A673 (cell line): ENCODE measurements around the gene TBCD. TPM values are rescaled to one million over a fixed set of nuclear protein-coding genes. Genes with fewer than 3 reads are reported as not detected.

Source experiments
- BruUV-seq: library from RNA; stranded (reverse); fragments of 400-500 nt; replicated peaks from 2 replicates; lab custom pipeline; 2021; lab: Mats Ljungman, UMichigan
- CTCF ChIA-PET: fragments of 300-600 bp; sonication (Branson Sonifier 250); formaldehyde crosslinking; loops from one replicate; lab custom pipeline; 2022; ENCODE audit warnings: antibody characterized with exemption; lab: Charles Lee
- POLR2A ChIA-PET: fragments of 300-600 bp; sonication (Branson Sonifier 250); formaldehyde crosslinking; loops from one replicate; lab custom pipeline; 2022; ENCODE audit warnings: antibody characterized with exemption; ENCODE audit not compliant: low non-redundant PET; lab: Charles Lee
- DNase-seq: peaks from one replicate; pipeline ENCODE4 v3.0.0-alpha.2; 2015; ENCODE audit warnings: low spot score
- H3K27ac ChIP-seq: fragments of 200-600 bp; sonication (generic); 2 replicates; pipeline ENCODE4 v1.5.1; 2016; ENCODE audit warnings: mixed run types, low read depth, mild to moderate bottlenecking, mixed read lengths, antibody characterized with exemption, low read length; ENCODE audit not compliant: poor library complexity, severe bottlenecking
- H3K27me3 ChIP-seq: fragments of 200-600 bp; sonication (generic); replicated peaks from 2 replicates; pipeline ENCODE4 v1.6.1; 2017; ENCODE audit warnings: mixed run types, low read depth, mild to moderate bottlenecking, mixed read lengths, antibody characterized with exemption, low read length; ENCODE audit not compliant: insufficient read depth, poor library complexity
- H3K36me3 ChIP-seq: fragments of 200-600 bp; sonication (generic); 2 replicates; pipeline ENCODE4 v1.6.1; 2016; ENCODE audit warnings: mixed run types, mild to moderate bottlenecking, mixed read lengths, antibody characterized with exemption, low read length; ENCODE audit not compliant: insufficient read depth, poor library complexity, severe bottlenecking
- H3K4me1 ChIP-seq: fragments of 200-600 bp; sonication (generic); 2 replicates; pipeline ENCODE4 v1.6.1; 2017; ENCODE audit warnings: mixed run types, mild to moderate bottlenecking, mixed read lengths, antibody characterized with exemption, low read length; ENCODE audit not compliant: insufficient read depth, poor library complexity, severe bottlenecking
- H3K4me3 ChIP-seq: fragments of 200-600 bp; sonication (generic); 2 replicates; pipeline ENCODE4 v1.5.1; 2016; ENCODE audit warnings: low read depth, mixed run types, mild to moderate bottlenecking, mixed read lengths, low read length; ENCODE audit not compliant: poor library complexity, severe bottlenecking
- H3K9me3 ChIP-seq: fragments of 200-600 bp; sonication (generic); 2 replicates; pipeline ENCODE4 v1.6.1; 2016; ENCODE audit warnings: mixed run types, low read depth, mild to moderate bottlenecking, mixed read lengths, antibody characterized with exemption, low read length; ENCODE audit not compliant: poor library complexity, severe bottlenecking
- EZH2 ChIP-seq: fragments of 200-600 bp; sonication (generic); IDR thresholded peaks from 2 replicates; pipeline ENCODE4 v1.6.1; 2017; ENCODE audit warnings: borderline replicate concordance, low read depth, mild to moderate bottlenecking, mixed read lengths, antibody characterized with exemption, low read length; ENCODE audit not compliant: poor library complexity, severe bottlenecking
- intact Hi-C: fragments of 100-400 bp; cut with micrococcal nuclease; formaldehyde crosslinking; loops from one replicate; pipeline ENCODE4 v1.10.0; 2022; ENCODE audit not compliant: unreplicated experiment
- total RNA-seq: library from RNA; stranded (reverse); gene quantifications from 2 replicates; pipeline ENCODE4 v1.2.3, GENCODE V29; 2021
- TF ChIP-seq, protein P1 (sequence below): fragments of 300-800, 200-600 bp; sonication (generic); conservative IDR thresholded peaks from 2 replicates; pipeline ENCODE4 v1.5.1; 2017; ENCODE audit warnings: low read depth, mild to moderate bottlenecking, antibody characterized with exemption, low read length, moderate library complexity, mixed read lengths

Gene TBCD
- total RNA-seq, 1 experiment from 2014 or later = 113 TPM

DNA sequence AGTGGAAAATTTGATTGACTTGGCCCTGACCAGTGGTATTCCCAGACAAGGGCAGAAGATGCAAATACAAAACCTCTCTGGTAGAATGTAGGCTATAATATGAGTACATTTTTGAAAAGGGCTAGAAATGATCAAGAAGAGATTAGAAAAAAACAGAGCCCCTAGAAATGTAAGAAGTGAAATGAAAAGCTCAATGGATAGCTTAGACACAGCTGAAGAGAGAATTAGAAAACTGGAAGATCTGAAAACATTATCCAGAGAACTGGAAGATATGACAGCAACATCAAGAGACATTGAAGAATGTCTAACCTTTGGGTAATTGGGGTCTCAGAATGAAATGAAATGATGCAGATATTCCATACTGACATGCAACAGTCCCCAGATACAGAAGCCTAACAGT, 193.1 kb downstream of the TBCD start:
- Histone ChIP-seq H3K4me1 (no peaks in the 10 kb centered on the region), H3K27ac (no peak overlapping the region), H3K36me3 (peaks cover 43% of the 10 kb centered on the region), H3K4me3 (no peak overlapping the region), H3K9me3 (peaks cover 38% of the 10 kb centered on the region), H3K27me3 (no peaks in the 10 kb centered on the region)
- BruUV-seq = no TSS peak
- intact Hi-C loops = no loop called here
- CTCF ChIA-PET = no interaction called here
- POLR2A ChIA-PET = no interaction called here
- no peak for DNase-seq
- TF ChIP-seq, protein P1, sequence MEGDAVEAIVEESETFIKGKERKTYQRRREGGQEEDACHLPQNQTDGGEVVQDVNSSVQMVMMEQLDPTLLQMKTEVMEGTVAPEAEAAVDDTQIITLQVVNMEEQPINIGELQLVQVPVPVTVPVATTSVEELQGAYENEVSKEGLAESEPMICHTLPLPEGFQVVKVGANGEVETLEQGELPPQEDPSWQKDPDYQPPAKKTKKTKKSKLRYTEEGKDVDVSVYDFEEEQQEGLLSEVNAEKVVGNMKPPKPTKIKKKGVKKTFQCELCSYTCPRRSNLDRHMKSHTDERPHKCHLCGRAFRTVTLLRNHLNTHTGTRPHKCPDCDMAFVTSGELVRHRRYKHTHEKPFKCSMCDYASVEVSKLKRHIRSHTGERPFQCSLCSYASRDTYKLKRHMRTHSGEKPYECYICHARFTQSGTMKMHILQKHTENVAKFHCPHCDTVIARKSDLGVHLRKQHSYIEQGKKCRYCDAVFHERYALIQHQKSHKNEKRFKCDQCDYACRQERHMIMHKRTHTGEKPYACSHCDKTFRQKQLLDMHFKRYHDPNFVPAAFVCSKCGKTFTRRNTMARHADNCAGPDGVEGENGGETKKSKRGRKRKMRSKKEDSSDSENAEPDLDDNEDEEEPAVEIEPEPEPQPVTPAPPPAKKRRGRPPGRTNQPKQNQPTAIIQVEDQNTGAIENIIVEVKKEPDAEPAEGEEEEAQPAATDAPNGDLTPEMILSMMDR = no peak
- TF ChIP-seq EZH2 = no peak

- no peak for DNase-seq
- no peaks in the 10 kb centered on the region for H3K27me3 ChIP-seq
- no peak overlapping the region for H3K27ac ChIP-seq
- ChIA-PET POLR2A (no interaction called here), CTCF (no interaction called here)
- BruUV-seq = no TSS peak
- no peak overlapping the region for H3K4me3 ChIP-seq
- H3K4me1 ChIP-seq = no peaks in the 10 kb centered on the region
- H3K9me3 ChIP-seq = peaks cover 48% of the 10 kb centered on the region
- TF ChIP-seq, protein P1 = no peak
- TF ChIP-seq EZH2 = no peak
- H3K36me3 ChIP-seq = peaks cover 36% of the 10 kb centered on the region
- intact Hi-C loops = no loop called here
Observed at GRCh38 chr17:82946081-82946480, 194.2 kb downstream of the TBCD start.

GRCh38 chr17:82947051-82947991, 195.5 kb downstream of the TBCD start:
- no peak for DNase-seq

More at GRCh38 chr17:82947051-82947991, 195.5 kb downstream of the TBCD start:
- Histone ChIP-seq H3K9me3 (peaks cover 53% of the 10 kb centered on the region), H3K4me1 (no peaks in the 10 kb centered on the region), H3K27ac (no peak overlapping the region), H3K36me3 (peaks cover 32% of the 10 kb centered on the region), H3K27me3 (no peaks in the 10 kb centered on the region), H3K4me3 (no peak overlapping the region)
- POLR2A ChIA-PET = no interaction called here
- TF ChIP-seq, protein P1 = no peak
- no peak for TF ChIP-seq EZH2
- intact Hi-C loops = no loop called here
- BruUV-seq = no TSS peak
- CTCF ChIA-PET = no interaction called here
